H9 (cell line): ENCODE measurements around the gene MAPK12. TPM values are rescaled to one million over a fixed set of nuclear protein-coding genes. Genes with fewer than 3 reads are reported as not detected.

Experiments used
- DNase-seq: peaks from one replicate; pipeline ENCODE4 v3.0.0-alpha.2; 2017
- H2AFZ ChIP-seq: one replicate; pipeline ENCODE4 v1.6.1; 2013; ENCODE audit warnings: mild to moderate bottlenecking, low read length, control low read depth, moderate library complexity
- H2AK5ac ChIP-seq: 2 replicates; pipeline ENCODE4 v1.6.1; 2013; ENCODE audit warnings: low read length, control low read depth, mixed read lengths; ENCODE audit not compliant: insufficient read length
- H2BK120ac ChIP-seq: one replicate; pipeline ENCODE4 v1.6.1; 2013; ENCODE audit warnings: low read depth, mild to moderate bottlenecking, low read length, control low read depth, inconsistent platforms; ENCODE audit not compliant: poor library complexity, severe bottlenecking
- H2BK12ac ChIP-seq: 2 replicates; pipeline ENCODE4 v1.6.1; 2013; ENCODE audit warnings: low read length, control low read depth, mixed read lengths, low read depth; ENCODE audit not compliant: insufficient read length
- H2BK15ac ChIP-seq: 2 replicates; pipeline ENCODE4 v1.6.1; 2013; ENCODE audit warnings: low read depth, low read length, control low read depth
- H2BK20ac ChIP-seq: one replicate; pipeline ENCODE4 v1.6.1; 2013; ENCODE audit warnings: low read depth, mild to moderate bottlenecking, low read length, control low read depth, inconsistent platforms; ENCODE audit not compliant: poor library complexity, severe bottlenecking
- H2BK5ac ChIP-seq: 2 replicates; pipeline ENCODE4 v1.6.1; 2013; ENCODE audit warnings: low read length, control low read depth, mixed read lengths; ENCODE audit not compliant: insufficient read length
- H3K14ac ChIP-seq: 2 replicates; pipeline ENCODE4 v1.6.1; 2013; ENCODE audit warnings: low read length, control low read depth; ENCODE audit not compliant: insufficient read depth
- H3K18ac ChIP-seq: 2 replicates; pipeline ENCODE4 v1.6.1; 2013; ENCODE audit warnings: low read depth, mild to moderate bottlenecking, mixed read lengths, low read length, control low read depth; ENCODE audit not compliant: insufficient read length
- H3K23ac ChIP-seq: 2 replicates; pipeline ENCODE4 v1.6.1; 2013; ENCODE audit warnings: low read length, control low read depth, mixed read lengths, low read depth; ENCODE audit not compliant: insufficient read length
- H3K23me2 ChIP-seq: 2 replicates; pipeline ENCODE4 v1.6.1; 2013; ENCODE audit warnings: low read depth, mild to moderate bottlenecking, mixed read lengths, low read length, control low read depth; ENCODE audit not compliant: insufficient read length, poor library complexity, severe bottlenecking
- H3K27ac ChIP-seq: 2 replicates; pipeline ENCODE4 v1.5.1; 2013; ENCODE audit warnings: low read length, control low read depth, mixed read lengths, low read depth; ENCODE audit not compliant: insufficient read length
- H3K27me3 ChIP-seq: 2 replicates; pipeline ENCODE4 v1.6.1; 2013; ENCODE audit warnings: low read length, control low read depth, inconsistent platforms; ENCODE audit not compliant: insufficient read depth
- H3K4ac ChIP-seq: 2 replicates; pipeline ENCODE4 v1.6.1; 2013; ENCODE audit warnings: low read depth, mild to moderate bottlenecking, control low read depth, inconsistent platforms, low read length, moderate library complexity
- H3K4me1 ChIP-seq: 2 replicates; pipeline ENCODE4 v1.6.1; 2013; ENCODE audit warnings: low read length, control low read depth, inconsistent platforms; ENCODE audit not compliant: insufficient read depth
- H3K4me2 ChIP-seq: 2 replicates; pipeline ENCODE4 v1.6.1; 2013; ENCODE audit warnings: low read length, control low read depth, mixed read lengths; ENCODE audit not compliant: insufficient read length, insufficient read depth
- H3K56ac ChIP-seq: 2 replicates; pipeline ENCODE4 v1.6.1; 2013; ENCODE audit warnings: low read depth, mild to moderate bottlenecking, mixed read lengths, low read length, control low read depth; ENCODE audit not compliant: insufficient read length
- H3K79me1 ChIP-seq: 2 replicates; pipeline ENCODE4 v1.6.1; 2013; ENCODE audit warnings: low read depth, mild to moderate bottlenecking, moderate library complexity, low read length, control low read depth, inconsistent platforms; ENCODE audit not compliant: insufficient read depth, poor library complexity, severe bottlenecking
- H3K79me2 ChIP-seq: 2 replicates; pipeline ENCODE4 v1.6.1; 2013; ENCODE audit warnings: low read length, control low read depth, inconsistent platforms; ENCODE audit not compliant: insufficient read depth
- H3K9ac ChIP-seq: 2 replicates; pipeline ENCODE4 v1.6.1; 2013; ENCODE audit warnings: low read length, control low read depth, mixed read lengths; ENCODE audit not compliant: insufficient read length; ENCODE audit errors: extremely low read depth
- H3K9me3 ChIP-seq: one replicate; pipeline ENCODE4 v1.6.1; 2013; ENCODE audit warnings: low read depth, low read length, inconsistent platforms; ENCODE audit not compliant: control insufficient read depth
- H3T11ph ChIP-seq: one replicate; pipeline ENCODE4 v1.6.1; 2013; ENCODE audit warnings: mild to moderate bottlenecking, low read length, control low read depth, inconsistent platforms
- H4K20me1 ChIP-seq: one replicate; pipeline ENCODE4 v1.6.1; 2013; ENCODE audit not compliant: control insufficient read depth, insufficient read length, insufficient read depth
- H4K5ac ChIP-seq: 2 replicates; pipeline ENCODE4 v1.6.1; 2013; ENCODE audit warnings: low read depth, mild to moderate bottlenecking, mixed read lengths, low read length, control low read depth; ENCODE audit not compliant: insufficient read length
- H4K8ac ChIP-seq: replicated peaks from 2 replicates; pipeline ENCODE4 v1.6.1; 2013; ENCODE audit warnings: low read length, control low read depth, mixed read lengths, low read depth; ENCODE audit not compliant: insufficient read length
- H4K91ac ChIP-seq: 2 replicates; pipeline ENCODE4 v1.6.1; 2013; ENCODE audit warnings: low read depth, mild to moderate bottlenecking, moderate library complexity, mixed read lengths, low read length, control low read depth; ENCODE audit not compliant: insufficient read length
- H3K27ac Mint-ChIP-seq, 3 experiments: 2 replicates in 2 of 3; 3 replicates in 1 of 3; pipeline ENCODE4 v1.8.0; 2020 to 2021; ENCODE audit warnings: mixed read lengths in 3 of 3, mild to moderate bottlenecking in 1 of 3, moderate library complexity in 1 of 3
- H3K27me3 Mint-ChIP-seq: 2 replicates; pipeline ENCODE4 v1.8.0; 2021; ENCODE audit warnings: low read depth, mild to moderate bottlenecking, moderate library complexity, mixed read lengths
- H3K36me3 Mint-ChIP-seq, 3 experiments: 2 replicates in 2 of 3; 3 replicates in 1 of 3; pipeline ENCODE4 v1.8.0; 2020 to 2021; ENCODE audit warnings: low read depth in 3 of 3, mixed read lengths in 3 of 3; ENCODE audit not compliant: insufficient read depth in 1 of 3
- H3K4me1 Mint-ChIP-seq, 2 experiments: 2 replicates each; pipeline ENCODE4 v1.8.0; 2020; ENCODE audit warnings: mixed read lengths in 2 of 2
- H3K4me3 Mint-ChIP-seq, 2 experiments: 2 replicates in 1 of 2; 3 replicates in 1 of 2; pipeline ENCODE4 v1.8.0; 2020 to 2021; ENCODE audit warnings: mild to moderate bottlenecking in 2 of 2, mixed read lengths in 2 of 2, moderate library complexity in 1 of 2
- H3K9me3 Mint-ChIP-seq, 2 experiments: 2 replicates in 1 of 2; 3 replicates in 1 of 2; pipeline ENCODE4 v1.8.0; 2020; ENCODE audit warnings: mild to moderate bottlenecking in 2 of 2, mixed read lengths in 2 of 2, moderate library complexity in 1 of 2
- WGBS: extraction: QIAGEN DNeasy Blood & Tissue Kit; methylation state at CpG from one replicate; pipeline ENCODE4 v1.1.7; 2013; ENCODE audit warnings: missing lambda C conversion rate, low lambda C conversion rate, mixed read lengths; ENCODE audit not compliant: insufficient read length; ENCODE audit errors: extremely low coverage; 5-methylcytosine and 5-hydroxymethylcytosine counted together
- total RNA-seq: library from RNA; stranded (reverse); gene quantifications from 2 replicates; pipeline ENCODE4 v1.2.1, GENCODE V29; 2021
- TF ChIP-seq, protein P1 (sequence below): fragments of 200-600 bp; sonication (generic); conservative IDR thresholded peaks from 3 replicates; pipeline ENCODE4 v1.8.0; 2021; ENCODE audit warnings: antibody characterized with exemption, mild to moderate bottlenecking

Gene MAPK12
- total RNA-seq, 1 experiment from 2014 or later, result 31.3 TPM

DNA sequence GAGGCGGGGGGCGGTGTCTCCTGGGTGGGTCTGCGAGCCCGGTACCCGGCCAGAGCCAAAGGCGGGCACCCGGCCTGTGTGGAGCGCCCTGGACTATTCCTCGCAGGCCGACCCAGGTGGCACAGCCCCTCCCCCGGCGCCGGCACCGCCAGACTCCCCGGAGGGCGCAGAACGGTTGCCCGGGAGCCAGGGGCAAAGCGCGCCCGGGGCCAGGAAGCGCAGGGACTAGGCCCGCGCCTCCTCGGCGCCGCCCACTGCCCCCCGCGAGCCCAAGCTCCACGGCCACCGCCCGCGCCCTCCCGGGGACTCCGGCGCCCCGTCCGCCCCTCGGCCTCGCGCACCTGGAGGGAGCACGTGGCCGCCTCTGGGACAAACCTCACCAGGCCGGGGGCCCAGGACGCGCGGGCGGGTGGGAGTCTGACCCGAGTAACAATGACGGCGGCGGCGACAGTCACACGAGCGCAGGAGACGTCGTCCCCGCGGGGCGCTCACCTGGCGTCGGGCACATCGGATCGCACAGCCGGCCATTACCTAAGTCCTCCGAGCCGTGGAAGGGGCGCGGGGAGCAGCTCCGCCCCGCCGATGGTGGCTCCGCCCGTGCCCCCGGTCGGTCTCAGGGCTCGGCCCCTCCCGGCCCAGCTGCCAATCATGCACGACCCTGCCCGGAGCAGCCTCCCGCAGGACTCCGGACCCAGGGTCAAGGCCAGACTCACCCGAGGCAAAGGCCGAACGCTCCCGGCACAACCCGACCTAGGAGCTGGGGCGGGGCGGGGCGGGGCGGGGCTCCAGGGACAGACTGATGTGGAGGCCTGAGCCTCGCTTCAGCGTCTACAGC, 38.5 kb upstream of the MAPK12 start:
- H2BK120ac ChIP-seq, result no peak overlapping the region
- Mint-ChIP-seq H3K4me1 (peaks cover 13 to 34% of the 10 kb centered on the region in 2 experiments), H3K27ac (no peak overlapping the region), H3K27me3 (peaks cover 1% of the 10 kb centered on the region; the same call in 1 of the 2 replicates), H3K36me3 (no peaks in the 10 kb centered on the region), H3K9me3 (no peaks in the 10 kb centered on the region), H3K4me3 (peak overlapping the region; percentile 54 to 71; a peak in 3 of 5 replicates)
- no peak overlapping the region for H3K27ac ChIP-seq
- H3K27me3 ChIP-seq, result no peaks in the 10 kb centered on the region
- no peaks in the 10 kb centered on the region for H3K4me1 ChIP-seq
- no peaks in the 10 kb centered on the region for H3K79me1 ChIP-seq
- no peak overlapping the region; the same call in 1 of the 2 replicates for H3K14ac ChIP-seq
- H4K8ac ChIP-seq, result no peak overlapping the region
- H3K4me2 ChIP-seq, result peak overlapping the region; percentile 38
- H2BK15ac ChIP-seq, result no peak overlapping the region
- DNase-seq, result peak; percentile 91
- H2AK5ac ChIP-seq, result no peak overlapping the region
- no peak overlapping the region for H2BK20ac ChIP-seq
- no peak overlapping the region for H2BK5ac ChIP-seq
- H3K9me3 ChIP-seq, result no peaks in the 10 kb centered on the region
- peak overlapping the region; percentile 35 for H3K18ac ChIP-seq
- H4K5ac ChIP-seq, result no peak overlapping the region
- no peaks in the 10 kb centered on the region for H4K20me1 ChIP-seq
- no peak overlapping the region for H3K56ac ChIP-seq
- H2BK12ac ChIP-seq, result no peak overlapping the region
- no peak overlapping the region for H4K91ac ChIP-seq
- H3K79me2 ChIP-seq, result no peaks in the 10 kb centered on the region
- WGBS, result no CpG with 5 or more reads among the region's 93 CpGs
- H2AFZ ChIP-seq, result no peak overlapping the region
- H3K9ac ChIP-seq, result no peak overlapping the region
- no peak overlapping the region for H3K23ac ChIP-seq
- H3K4ac ChIP-seq, result no peak overlapping the region
- peaks cover 6% of the 10 kb centered on the region for H3K23me2 ChIP-seq
- TF ChIP-seq, protein P1, sequence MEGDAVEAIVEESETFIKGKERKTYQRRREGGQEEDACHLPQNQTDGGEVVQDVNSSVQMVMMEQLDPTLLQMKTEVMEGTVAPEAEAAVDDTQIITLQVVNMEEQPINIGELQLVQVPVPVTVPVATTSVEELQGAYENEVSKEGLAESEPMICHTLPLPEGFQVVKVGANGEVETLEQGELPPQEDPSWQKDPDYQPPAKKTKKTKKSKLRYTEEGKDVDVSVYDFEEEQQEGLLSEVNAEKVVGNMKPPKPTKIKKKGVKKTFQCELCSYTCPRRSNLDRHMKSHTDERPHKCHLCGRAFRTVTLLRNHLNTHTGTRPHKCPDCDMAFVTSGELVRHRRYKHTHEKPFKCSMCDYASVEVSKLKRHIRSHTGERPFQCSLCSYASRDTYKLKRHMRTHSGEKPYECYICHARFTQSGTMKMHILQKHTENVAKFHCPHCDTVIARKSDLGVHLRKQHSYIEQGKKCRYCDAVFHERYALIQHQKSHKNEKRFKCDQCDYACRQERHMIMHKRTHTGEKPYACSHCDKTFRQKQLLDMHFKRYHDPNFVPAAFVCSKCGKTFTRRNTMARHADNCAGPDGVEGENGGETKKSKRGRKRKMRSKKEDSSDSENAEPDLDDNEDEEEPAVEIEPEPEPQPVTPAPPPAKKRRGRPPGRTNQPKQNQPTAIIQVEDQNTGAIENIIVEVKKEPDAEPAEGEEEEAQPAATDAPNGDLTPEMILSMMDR, result 0 out of 3 replicates have a peak, but pooled peaks have one; percentile 11
- no peak overlapping the region for H3T11ph ChIP-seq
